ENCODE data around the gene FCSK. TPM values are rescaled to one million over a fixed set of nuclear protein-coding genes. Genes with fewer than 3 reads are reported as not detected.

FCSK gene
- polyA plus RNA-seq, 1 donor from 2014 or later, result 10.7 TPM

- Histone ChIP-seq H3K36me3 (ENCODE audit: insufficient read depth, low read length) (no peaks in the 10 kb centered on the region), H3K9ac (ENCODE audit: low read length) (peak within 1 kb of the TSS; percentile 76), H4K20me1 (ENCODE audit: insufficient read depth) (no peaks in the 10 kb centered on the region), H3K79me2 (replicated peaks; ENCODE audit: insufficient read depth, low read length) (peaks cover 18% of the 10 kb centered on the region), H3F3A (ENCODE audit: insufficient read depth, low read length, poor library complexity, severe bottlenecking) (no peaks in the 10 kb centered on the region), H3K27ac (ENCODE audit: low read length) (peak within 1 kb of the TSS; percentile 69), H3K9me3 (ENCODE audit: low read length) (no peaks in the 10 kb centered on the region), H2AFZ (ENCODE audit: low read depth, low read length) (peak within 1 kb of the TSS; percentile 78), H3K4me2 (ENCODE audit: low read length) (peak within 1 kb of the TSS; percentile 99), H3K4me3 (ENCODE audit: low read length) (peak within 1 kb of the TSS; percentile 80), H3K27me3 (ENCODE audit: insufficient read depth, low read depth, low read length) (no peaks in the 10 kb centered on the region), H3K9me2 (ENCODE audit: insufficient read depth, low read length) (no peaks in the 10 kb centered on the region)
- no peak for TF ChIP-seq RAD21 (conservative IDR thresholded peaks at IDR 0.05)
- peak; percentile 64 for TF ChIP-seq EP300 (conservative IDR thresholded peaks at IDR 0.05; ENCODE audit: poor library complexity, severe bottlenecking)
- TF ChIP-seq MXI1 (conservative IDR thresholded peaks at IDR 0.05; ENCODE audit: poor library complexity, severe bottlenecking), result peak; percentile 49
- TF ChIP-seq TAF1 (IDR thresholded peaks at IDR 0.05; ENCODE audit: low read depth), result peak; percentile 97
- no peak for TF ChIP-seq SMC3 (conservative IDR thresholded peaks at IDR 0.05; ENCODE audit: poor library complexity)
- peak; percentile 45 for TF ChIP-seq CTCF (IDR thresholded peaks at IDR 0.05; ENCODE audit: poor library complexity, severe bottlenecking)
- TF ChIP-seq REST (IDR thresholded peaks at IDR 0.05; ENCODE audit: borderline replicate concordance), result peak; percentile 91
- no peak for TF ChIP-seq EZH2 (IDR thresholded peaks at IDR 0.05; ENCODE audit: borderline replicate concordance, insufficient read depth, low read length, poor library complexity, severe bottlenecking)
- peak; percentile 59 for TF ChIP-seq POLR2AphosphoS5 (IDR thresholded peaks at IDR 0.05)
Measured at GRCh38 chr16:70438969-70439862, 15.2 kb upstream of the FCSK start, which contains the start of gene ST3GAL2. Gene ST3GAL2, minus strand, starts transcription at chr16:70439100. Its CDS starts 40,570 bp downstream, at chr16:70398530.

GRCh38 chr16:70440009-70440692 lies 14.2 kb upstream of the FCSK start:
- Histone ChIP-seq H3K36me3 (ENCODE audit: insufficient read depth, low read length) (no peaks in the 10 kb centered on the region), H3F3A (ENCODE audit: insufficient read depth, low read length, poor library complexity, severe bottlenecking) (no peaks in the 10 kb centered on the region), H3K79me2 (replicated peaks; ENCODE audit: insufficient read depth, low read length) (peaks cover 18% of the 10 kb centered on the region), H4K20me1 (ENCODE audit: insufficient read depth) (no peaks in the 10 kb centered on the region), H3K4me2 (ENCODE audit: low read length) (peak overlapping the region; percentile 88), H3K27me3 (ENCODE audit: insufficient read depth, low read depth, low read length) (no peaks in the 10 kb centered on the region), H3K27ac (ENCODE audit: low read length) (no peak overlapping the region), H3K9me3 (ENCODE audit: low read length) (no peaks in the 10 kb centered on the region), H2AFZ (ENCODE audit: low read depth, low read length) (no peak overlapping the region), H3K4me3 (ENCODE audit: low read length) (peak overlapping the region; percentile 80), H3K9ac (ENCODE audit: low read length) (peak overlapping the region; percentile 76), H3K9me2 (ENCODE audit: insufficient read depth, low read length) (no peaks in the 10 kb centered on the region)
- no peak for TF ChIP-seq POLR2AphosphoS5 (IDR thresholded peaks at IDR 0.05)
- no peak for TF ChIP-seq RAD21 (conservative IDR thresholded peaks at IDR 0.05)
- no peak for TF ChIP-seq EP300 (conservative IDR thresholded peaks at IDR 0.05; ENCODE audit: poor library complexity, severe bottlenecking)
- no peak for TF ChIP-seq EZH2 (IDR thresholded peaks at IDR 0.05; ENCODE audit: borderline replicate concordance, insufficient read depth, low read length, poor library complexity, severe bottlenecking)
- TF ChIP-seq SMC3 (conservative IDR thresholded peaks at IDR 0.05; ENCODE audit: poor library complexity), result no peak
- no peak for TF ChIP-seq CTCF (IDR thresholded peaks at IDR 0.05; ENCODE audit: poor library complexity, severe bottlenecking)
- no peak for TF ChIP-seq TAF1 (IDR thresholded peaks at IDR 0.05; ENCODE audit: low read depth)
- TF ChIP-seq MXI1 (conservative IDR thresholded peaks at IDR 0.05; ENCODE audit: poor library complexity, severe bottlenecking), result no peak
- no peak for TF ChIP-seq REST (IDR thresholded peaks at IDR 0.05; ENCODE audit: borderline replicate concordance)
